IMR-90 (cell line): ENCODE measurements around the gene URM1. TPM values are rescaled to one million over a fixed set of nuclear protein-coding genes. Genes with fewer than 3 reads are reported as not detected.

Experiments
- ATAC-seq: fragments of 200-7000 bp; cut with Tn5 transposase; 2 replicates; pipeline ENCODE4 v1.9.1; 2020; ENCODE audit warnings: low read depth, mild to moderate bottlenecking, moderate library complexity
- BruUV-seq: library from RNA; stranded (reverse); fragments of 400-500 nt; replicated peaks from 2 replicates; lab custom pipeline; 2021; lab: Mats Ljungman, UMichigan
- CTCF ChIA-PET: fragments of 300-600 bp; formaldehyde crosslinking; extraction: SDS; loops from one replicate; lab custom pipeline; 2021; ENCODE audit warnings: antibody characterized with exemption; lab: Yijun Ruan, JAX
- POLR2A ChIA-PET: fragments of 300-600 bp; sonication (Branson Sonifier 250); formaldehyde crosslinking; loops from one replicate; lab custom pipeline; 2022; ENCODE audit warnings: antibody characterized with exemption; ENCODE audit not compliant: unreplicated experiment; lab: Charles Lee
- DNase-seq: peaks from one replicate; pipeline ENCODE4 v3.0.0; 2013
- H2AFZ ChIP-seq: replicated peaks from 2 replicates; pipeline ENCODE3; 2013; ENCODE audit warnings: low read length, mild to moderate bottlenecking; ENCODE audit not compliant: poor library complexity
- H2AK5ac ChIP-seq: 2 replicates; pipeline ENCODE4 v1.6.1; 2013; ENCODE audit warnings: low read depth, low read length, inconsistent platforms
- H2AK9ac ChIP-seq: replicated peaks from 2 replicates; pipeline ENCODE3; 2013; ENCODE audit warnings: mild to moderate bottlenecking, low read depth, low read length, moderate library complexity; ENCODE audit not compliant: poor library complexity
- H2BK120ac ChIP-seq: 2 replicates; pipeline ENCODE4 v1.6.1; 2013; ENCODE audit warnings: low read depth, low read length, inconsistent platforms
- H2BK15ac ChIP-seq: 3 replicates; pipeline ENCODE4 v1.6.1; 2013; ENCODE audit warnings: low read depth, low read length, inconsistent platforms
- H2BK20ac ChIP-seq: 2 replicates; pipeline ENCODE4 v1.6.1; 2013; ENCODE audit warnings: low read depth, mild to moderate bottlenecking, inconsistent platforms, low read length, moderate library complexity
- H2BK5ac ChIP-seq: 2 replicates; pipeline ENCODE4 v1.6.1; 2013; ENCODE audit warnings: mild to moderate bottlenecking, low read depth, low read length, inconsistent platforms; ENCODE audit not compliant: poor library complexity, severe bottlenecking
- H3K14ac ChIP-seq: replicated peaks from 2 replicates; pipeline ENCODE4 v1.6.1; 2013; ENCODE audit warnings: low read depth, low read length, inconsistent platforms
- H3K18ac ChIP-seq: 2 replicates; pipeline ENCODE4 v1.6.1; 2013; ENCODE audit warnings: low read depth, low read length, control low read depth
- H3K23ac ChIP-seq: 2 replicates; pipeline ENCODE4 v1.6.1; 2013; ENCODE audit warnings: low read depth, low read length, inconsistent platforms
- H3K27ac ChIP-seq: 2 replicates; pipeline ENCODE4 v1.5.1; 2013; ENCODE audit warnings: mild to moderate bottlenecking, control low read depth, low read length; ENCODE audit not compliant: insufficient read depth
- H3K27me3 ChIP-seq: 2 replicates; pipeline ENCODE4 v1.6.1; 2013; ENCODE audit warnings: low read length; ENCODE audit not compliant: control insufficient read depth, insufficient read depth
- H3K36me3 ChIP-seq: 2 replicates; pipeline ENCODE4 v1.6.1; 2013; ENCODE audit warnings: low read length, mixed read lengths; ENCODE audit not compliant: control insufficient read depth, insufficient read depth
- H3K4ac ChIP-seq: 2 replicates; pipeline ENCODE4 v1.6.1; 2013; ENCODE audit warnings: low read depth, low read length, inconsistent platforms
- H3K4me1 ChIP-seq: 2 replicates; pipeline ENCODE4 v1.6.1; 2013; ENCODE audit warnings: low read length, mixed read lengths; ENCODE audit not compliant: control insufficient read depth, insufficient read depth
- H3K4me2 ChIP-seq: 2 replicates; pipeline ENCODE4 v1.6.1; 2013; ENCODE audit warnings: low read depth, mild to moderate bottlenecking, control low read depth, low read length, moderate library complexity
- H3K4me3 ChIP-seq: 2 replicates; pipeline ENCODE4 v1.5.1; 2013; ENCODE audit warnings: low read depth, mild to moderate bottlenecking, control low read depth, low read length, moderate library complexity; ENCODE audit not compliant: insufficient read depth
- H3K56ac ChIP-seq: 2 replicates; pipeline ENCODE4 v1.6.1; 2013; ENCODE audit warnings: low read length, inconsistent platforms; ENCODE audit not compliant: insufficient read depth; ENCODE audit errors: extremely low read depth
- H3K79me1 ChIP-seq, 2 experiments: 2 replicates each; pipeline ENCODE4 v1.6.1; 2013; ENCODE audit warnings: low read length in 2 of 2, inconsistent platforms in 1 of 2, low read depth in 1 of 2
- H3K9ac ChIP-seq: 2 replicates; pipeline ENCODE4 v1.6.1; 2013; ENCODE audit warnings: low read depth, low read length, control low read depth
- H3K9me1 ChIP-seq: 2 replicates; pipeline ENCODE4 v1.6.1; 2013; ENCODE audit warnings: low read length, inconsistent platforms; ENCODE audit not compliant: insufficient read depth
- H3K9me3 ChIP-seq: 2 replicates; pipeline ENCODE4 v1.6.1; 2013; ENCODE audit warnings: low read length; ENCODE audit not compliant: control insufficient read depth, insufficient read depth
- H4K20me1 ChIP-seq: 2 replicates; pipeline ENCODE4 v1.6.1; 2013; ENCODE audit warnings: low read length, inconsistent platforms; ENCODE audit not compliant: insufficient read depth
- H4K5ac ChIP-seq: 2 replicates; pipeline ENCODE4 v1.6.1; 2013; ENCODE audit warnings: mild to moderate bottlenecking, low read depth, low read length, control low read depth
- H4K8ac ChIP-seq, 2 experiments: 2 replicates each; pipeline ENCODE4 v1.6.1; 2013; ENCODE audit warnings: low read depth in 2 of 2, low read length in 2 of 2, control low read depth in 1 of 2, inconsistent platforms in 1 of 2
- H4K91ac ChIP-seq: 2 replicates; pipeline ENCODE4 v1.6.1; 2013; ENCODE audit warnings: low read depth, low read length, inconsistent platforms; ENCODE audit not compliant: insufficient read depth
- BHLHE40 ChIP-seq: fragments of 150-350 bp; IDR thresholded peaks from 2 replicates; pipeline ENCODE4 v1.6.1; 2016; ENCODE audit warnings: mild to moderate bottlenecking, low read depth, low read length
- FOS ChIP-seq: fragments of 150-350 bp; IDR thresholded peaks from 2 replicates; pipeline ENCODE4 v1.6.1; 2016; ENCODE audit warnings: low read depth, low read length
- MAZ ChIP-seq: IDR thresholded peaks from 2 replicates; pipeline ENCODE4 v1.6.1; 2012; ENCODE audit warnings: low read depth, mild to moderate bottlenecking, low read length, improper control_type of control experiment, moderate library complexity, borderline replicate concordance
- WGBS, 2 experiments: methylation state at CpG; one replicate each; pipeline versions ENCODE4 v1.1.5 to v1.1.7; 2013; ENCODE audit warnings: missing lambda C conversion rate in 2 of 2; ENCODE audit not compliant: insufficient read length in 1 of 2; ENCODE audit errors: extremely low coverage in 2 of 2; 5-methylcytosine and 5-hydroxymethylcytosine counted together
- dilution Hi-C: fragments of 300-500 bp; cut with HindIII; formaldehyde crosslinking; loops from one replicate; pipeline ENCODE4 v1.14.3; 2018; ENCODE audit warnings: low sequenced_read_pairs; ENCODE audit not compliant: unreplicated experiment
- in situ Hi-C: fragments of 300-500 bp; cut with MboI; formaldehyde crosslinking; loops from 3 replicates; pipeline ENCODE4 v1.14.3; 2019; ENCODE audit warnings: low sequenced_read_pairs, inconsistent platforms, mixed read lengths
- intact Hi-C: fragments of 100-400 bp; cut with micrococcal nuclease; formaldehyde crosslinking; loops from 2 replicates; pipeline ENCODE4 v1.10.0; 2022
- polyA plus RNA-seq, 3 experiments: library from polyadenylated mRNA; depleted of rRNA; stranded (reverse); fragments of >200 nt; gene quantifications; 2 replicates each; pipeline ENCODE4 v1.2.3, GENCODE V29; 2012; ENCODE audit warnings: low replicate concordance in 1 of 3
- total RNA-seq: library from RNA; depleted of rRNA; stranded (reverse); fragments of >200 nt; gene quantifications from 2 replicates; pipeline ENCODE4 v1.2.3, GENCODE V29; 2012

URM1 gene
- total and polyA plus RNA-seq, 2 of the 4 experiments (the other 2 are of a cell fraction) = 33.2 to 66.9 TPM

DNA sequence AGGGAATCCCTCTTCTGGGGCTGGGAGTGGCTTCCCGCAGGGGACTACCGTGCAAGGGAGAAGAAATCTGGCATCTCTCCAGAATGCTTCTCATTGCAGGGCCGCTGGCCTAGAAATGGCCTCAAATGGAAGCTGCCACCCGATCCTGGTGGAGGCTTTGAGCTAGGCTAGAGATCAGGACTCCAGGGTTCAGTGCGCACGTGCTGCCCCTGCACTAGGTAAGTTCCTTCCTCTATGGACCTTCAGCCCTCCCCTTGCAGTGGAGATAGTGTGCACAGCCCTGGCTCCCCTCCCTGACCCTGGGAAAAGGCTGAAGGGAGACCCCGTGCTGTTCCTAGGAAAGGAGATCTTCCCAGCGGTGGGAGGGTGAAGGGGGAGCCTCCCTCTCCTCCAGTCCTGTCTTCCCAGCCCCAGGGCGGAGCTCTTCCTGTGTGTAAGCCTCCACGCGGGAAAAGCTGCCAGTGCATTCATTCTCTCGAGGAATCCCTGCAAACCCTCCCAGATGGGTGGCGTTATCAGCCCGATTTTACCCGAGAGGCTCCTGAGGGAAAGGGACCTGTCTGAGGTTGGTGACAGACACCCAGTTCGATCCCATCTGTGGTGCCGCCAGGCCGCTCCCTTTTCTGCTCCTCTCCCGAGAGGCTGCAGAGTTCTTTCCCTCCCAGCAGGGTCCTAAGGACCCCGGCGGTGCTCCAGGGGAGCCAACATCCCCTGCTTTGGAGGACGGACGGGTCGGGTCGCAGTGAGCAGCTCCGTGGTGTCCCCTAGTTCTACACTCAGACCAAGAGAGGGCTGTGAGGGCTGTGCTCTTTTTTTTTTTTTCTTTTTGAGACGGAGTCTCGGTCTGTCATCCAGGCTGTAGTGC, 48.1 kb downstream of the URM1 start:
- no peak overlapping the region for H2BK20ac ChIP-seq
- no peak overlapping the region for H2AK5ac ChIP-seq
- peaks cover 1% of the 10 kb centered on the region; the same call in 1 of the 2 replicates for H3K36me3 ChIP-seq
- ATAC-seq (no peak), DNase-seq (peak; percentile 30)
- H3K18ac ChIP-seq = no peak overlapping the region
- no peak overlapping the region for H4K91ac ChIP-seq
- H3K9me3 ChIP-seq = no peaks in the 10 kb centered on the region
- no peak overlapping the region for H3K14ac ChIP-seq
- dilution Hi-C loops = no loop called here
- no peaks in the 10 kb centered on the region for H4K20me1 ChIP-seq
- H3K9me1 ChIP-seq = no peaks in the 10 kb centered on the region
- in situ Hi-C loops = no loop called here
- TF ChIP-seq MAZ (no peak), BHLHE40 (no peak), FOS (no peak)
- no peak overlapping the region for H2BK15ac ChIP-seq
- H3K79me1 ChIP-seq = peaks cover 4 to 20% of the 10 kb centered on the region in 2 experiments; a peak in 3 of 4 replicates
- BruUV-seq = no TSS peak
- intact Hi-C loops = loop anchor here (2.0 kb wide), 1 partner anchor 48 kb away; the partner anchor contains the start of gene URM1
- no peak overlapping the region for H3K9ac ChIP-seq
- H3K4me1 ChIP-seq = peaks cover 7% of the 10 kb centered on the region
- no peak overlapping the region for H3K23ac ChIP-seq
- H4K5ac ChIP-seq = peak overlapping the region; percentile 54
- H2AK9ac ChIP-seq = peak overlapping the region; percentile 10
- no peak overlapping the region for H3K4me3 ChIP-seq
- WGBS, 2 experiments = 35% methylated on average over 8 of the region's 28 CpGs; no CpG with 5 or more reads in 1 of the 2 experiments
- H3K27me3 ChIP-seq = peaks cover 18% of the 10 kb centered on the region
- H2AFZ ChIP-seq = peak overlapping the region; percentile 47
- no peak overlapping the region for H3K56ac ChIP-seq
- H3K4ac ChIP-seq = 0 out of 2 replicates have a peak overlapping the region, but pooled peaks have one; percentile 33
- no peak overlapping the region for H3K4me2 ChIP-seq
- no peak overlapping the region for H3K27ac ChIP-seq
- no peak overlapping the region for H2BK5ac ChIP-seq
- peak overlapping the region; percentile 29 to 87; a peak in 2 of 4 replicates for H4K8ac ChIP-seq
- ChIA-PET CTCF (interaction anchor here (0.5 to 2.5 kb wide), 8 partner anchors 8 to 512 kb away, joined by 3 to 16 read pairs (median 5); no protein-coding TSS in a partner anchor), POLR2A (no interaction called here)
- H2BK120ac ChIP-seq = no peak overlapping the region
